H9 (cell line): ENCODE results near the gene BICDL2. TPM values are rescaled to one million over a fixed set of nuclear protein-coding genes. Genes with fewer than 3 reads are reported as not detected.

Source experiments
- DNase-seq: peaks from one replicate; pipeline ENCODE4 v3.0.0-alpha.2; 2017
- H2AFZ ChIP-seq: one replicate; pipeline ENCODE4 v1.6.1; 2013; ENCODE audit warnings: mild to moderate bottlenecking, low read length, control low read depth, moderate library complexity
- H2AK5ac ChIP-seq: 2 replicates; pipeline ENCODE4 v1.6.1; 2013; ENCODE audit warnings: low read length, control low read depth, mixed read lengths; ENCODE audit not compliant: insufficient read length
- H2BK120ac ChIP-seq: one replicate; pipeline ENCODE4 v1.6.1; 2013; ENCODE audit warnings: low read depth, mild to moderate bottlenecking, low read length, control low read depth, inconsistent platforms; ENCODE audit not compliant: poor library complexity, severe bottlenecking
- H2BK12ac ChIP-seq: 2 replicates; pipeline ENCODE4 v1.6.1; 2013; ENCODE audit warnings: low read length, control low read depth, mixed read lengths, low read depth; ENCODE audit not compliant: insufficient read length
- H2BK15ac ChIP-seq: 2 replicates; pipeline ENCODE4 v1.6.1; 2013; ENCODE audit warnings: low read depth, low read length, control low read depth
- H2BK20ac ChIP-seq: one replicate; pipeline ENCODE4 v1.6.1; 2013; ENCODE audit warnings: low read depth, mild to moderate bottlenecking, low read length, control low read depth, inconsistent platforms; ENCODE audit not compliant: poor library complexity, severe bottlenecking
- H2BK5ac ChIP-seq: 2 replicates; pipeline ENCODE4 v1.6.1; 2013; ENCODE audit warnings: low read length, control low read depth, mixed read lengths; ENCODE audit not compliant: insufficient read length
- H3K14ac ChIP-seq: 2 replicates; pipeline ENCODE4 v1.6.1; 2013; ENCODE audit warnings: low read length, control low read depth; ENCODE audit not compliant: insufficient read depth
- H3K18ac ChIP-seq: 2 replicates; pipeline ENCODE4 v1.6.1; 2013; ENCODE audit warnings: low read depth, mild to moderate bottlenecking, mixed read lengths, low read length, control low read depth; ENCODE audit not compliant: insufficient read length
- H3K23ac ChIP-seq: 2 replicates; pipeline ENCODE4 v1.6.1; 2013; ENCODE audit warnings: low read length, control low read depth, mixed read lengths, low read depth; ENCODE audit not compliant: insufficient read length
- H3K23me2 ChIP-seq: 2 replicates; pipeline ENCODE4 v1.6.1; 2013; ENCODE audit warnings: low read depth, mild to moderate bottlenecking, mixed read lengths, low read length, control low read depth; ENCODE audit not compliant: insufficient read length, poor library complexity, severe bottlenecking
- H3K27ac ChIP-seq: 2 replicates; pipeline ENCODE4 v1.5.1; 2013; ENCODE audit warnings: low read length, control low read depth, mixed read lengths, low read depth; ENCODE audit not compliant: insufficient read length
- H3K27me3 ChIP-seq: 2 replicates; pipeline ENCODE4 v1.6.1; 2013; ENCODE audit warnings: low read length, control low read depth, inconsistent platforms; ENCODE audit not compliant: insufficient read depth
- H3K4ac ChIP-seq: 2 replicates; pipeline ENCODE4 v1.6.1; 2013; ENCODE audit warnings: low read depth, mild to moderate bottlenecking, control low read depth, inconsistent platforms, low read length, moderate library complexity
- H3K4me1 ChIP-seq: 2 replicates; pipeline ENCODE4 v1.6.1; 2013; ENCODE audit warnings: low read length, control low read depth, inconsistent platforms; ENCODE audit not compliant: insufficient read depth
- H3K4me2 ChIP-seq: 2 replicates; pipeline ENCODE4 v1.6.1; 2013; ENCODE audit warnings: low read length, control low read depth, mixed read lengths; ENCODE audit not compliant: insufficient read length, insufficient read depth
- H3K56ac ChIP-seq: 2 replicates; pipeline ENCODE4 v1.6.1; 2013; ENCODE audit warnings: low read depth, mild to moderate bottlenecking, mixed read lengths, low read length, control low read depth; ENCODE audit not compliant: insufficient read length
- H3K79me1 ChIP-seq: 2 replicates; pipeline ENCODE4 v1.6.1; 2013; ENCODE audit warnings: low read depth, mild to moderate bottlenecking, moderate library complexity, low read length, control low read depth, inconsistent platforms; ENCODE audit not compliant: insufficient read depth, poor library complexity, severe bottlenecking
- H3K79me2 ChIP-seq: 2 replicates; pipeline ENCODE4 v1.6.1; 2013; ENCODE audit warnings: low read length, control low read depth, inconsistent platforms; ENCODE audit not compliant: insufficient read depth
- H3K9ac ChIP-seq: 2 replicates; pipeline ENCODE4 v1.6.1; 2013; ENCODE audit warnings: low read length, control low read depth, mixed read lengths; ENCODE audit not compliant: insufficient read length; ENCODE audit errors: extremely low read depth
- H3K9me3 ChIP-seq: one replicate; pipeline ENCODE4 v1.6.1; 2013; ENCODE audit warnings: low read depth, low read length, inconsistent platforms; ENCODE audit not compliant: control insufficient read depth
- H3T11ph ChIP-seq: one replicate; pipeline ENCODE4 v1.6.1; 2013; ENCODE audit warnings: mild to moderate bottlenecking, low read length, control low read depth, inconsistent platforms
- H4K20me1 ChIP-seq: one replicate; pipeline ENCODE4 v1.6.1; 2013; ENCODE audit not compliant: control insufficient read depth, insufficient read length, insufficient read depth
- H4K5ac ChIP-seq: 2 replicates; pipeline ENCODE4 v1.6.1; 2013; ENCODE audit warnings: low read depth, mild to moderate bottlenecking, mixed read lengths, low read length, control low read depth; ENCODE audit not compliant: insufficient read length
- H4K8ac ChIP-seq: replicated peaks from 2 replicates; pipeline ENCODE4 v1.6.1; 2013; ENCODE audit warnings: low read length, control low read depth, mixed read lengths, low read depth; ENCODE audit not compliant: insufficient read length
- H4K91ac ChIP-seq: 2 replicates; pipeline ENCODE4 v1.6.1; 2013; ENCODE audit warnings: low read depth, mild to moderate bottlenecking, moderate library complexity, mixed read lengths, low read length, control low read depth; ENCODE audit not compliant: insufficient read length
- H3K27ac Mint-ChIP-seq, 3 experiments: 2 replicates in 2 of 3; 3 replicates in 1 of 3; pipeline ENCODE4 v1.8.0; 2020 to 2021; ENCODE audit warnings: mixed read lengths in 3 of 3, mild to moderate bottlenecking in 1 of 3, moderate library complexity in 1 of 3
- H3K27me3 Mint-ChIP-seq: 2 replicates; pipeline ENCODE4 v1.8.0; 2021; ENCODE audit warnings: low read depth, mild to moderate bottlenecking, moderate library complexity, mixed read lengths
- H3K36me3 Mint-ChIP-seq, 3 experiments: 2 replicates in 2 of 3; 3 replicates in 1 of 3; pipeline ENCODE4 v1.8.0; 2020 to 2021; ENCODE audit warnings: low read depth in 3 of 3, mixed read lengths in 3 of 3; ENCODE audit not compliant: insufficient read depth in 1 of 3
- H3K4me1 Mint-ChIP-seq, 2 experiments: 2 replicates each; pipeline ENCODE4 v1.8.0; 2020; ENCODE audit warnings: mixed read lengths in 2 of 2
- H3K4me3 Mint-ChIP-seq, 2 experiments: 2 replicates in 1 of 2; 3 replicates in 1 of 2; pipeline ENCODE4 v1.8.0; 2020 to 2021; ENCODE audit warnings: mild to moderate bottlenecking in 2 of 2, mixed read lengths in 2 of 2, moderate library complexity in 1 of 2
- H3K9me3 Mint-ChIP-seq, 2 experiments: 2 replicates in 1 of 2; 3 replicates in 1 of 2; pipeline ENCODE4 v1.8.0; 2020; ENCODE audit warnings: mild to moderate bottlenecking in 2 of 2, mixed read lengths in 2 of 2, moderate library complexity in 1 of 2
- CTCF ChIP-seq: fragments of 200-600 bp; sonication (generic); conservative IDR thresholded peaks from 3 replicates; pipeline ENCODE4 v1.8.0; 2021; ENCODE audit warnings: antibody characterized with exemption, mild to moderate bottlenecking
- WGBS: extraction: QIAGEN DNeasy Blood & Tissue Kit; methylation state at CpG from one replicate; pipeline ENCODE4 v1.1.7; 2013; ENCODE audit warnings: missing lambda C conversion rate, low lambda C conversion rate, mixed read lengths; ENCODE audit not compliant: insufficient read length; ENCODE audit errors: extremely low coverage; 5-methylcytosine and 5-hydroxymethylcytosine counted together
- total RNA-seq: library from RNA; stranded (reverse); gene quantifications from 2 replicates; pipeline ENCODE4 v1.2.1, GENCODE V29; 2021

Gene BICDL2
- total RNA-seq, 1 experiment from 2014 or later, result 13.5 TPM

- Histone ChIP-seq H2BK120ac (no peak overlapping the region), H3K23me2 (no peaks in the 10 kb centered on the region), H3K23ac (no peak overlapping the region), H2AFZ (no peak overlapping the region), H3K9me3 (no peaks in the 10 kb centered on the region), H2AK5ac (no peak overlapping the region), H4K91ac (no peak overlapping the region), H2BK15ac (no peak overlapping the region), H2BK12ac (no peak overlapping the region), H3K4ac (no peak overlapping the region), H3K14ac (no peak overlapping the region), H3K4me2 (no peak overlapping the region), H3K4me1 (no peaks in the 10 kb centered on the region; the same call in 1 of the 2 replicates), H4K8ac (no peak overlapping the region), H3K79me2 (no peaks in the 10 kb centered on the region), H3K18ac (no peak overlapping the region), H3K9ac (no peak overlapping the region), H3K27me3 (no peaks in the 10 kb centered on the region), H2BK20ac (no peak overlapping the region), H4K5ac (no peak overlapping the region), H3K79me1 (no peaks in the 10 kb centered on the region), H3K56ac (no peak overlapping the region), H3T11ph (no peak overlapping the region), H3K27ac (no peak overlapping the region), H2BK5ac (no peak overlapping the region), H4K20me1 (no peaks in the 10 kb centered on the region)
- peak overlapping the region in 1 of 2 experiments; percentile 19; a peak in 1 of 5 replicates for H3K4me3 Mint-ChIP-seq
- no CpG with 5 or more reads among the region's 7 CpGs for WGBS
- H3K36me3 Mint-ChIP-seq, result no peaks in the 10 kb centered on the region; a peak in 1 of 7 replicates
- H3K27ac Mint-ChIP-seq, result peak overlapping the region in 1 of 3 experiments; percentile 17; a peak in 4 of 7 replicates
- no peaks in the 10 kb centered on the region for H3K9me3 Mint-ChIP-seq
- no peak for TF ChIP-seq CTCF
- H3K27me3 Mint-ChIP-seq, result peaks cover 17% of the 10 kb centered on the region
- no peak for DNase-seq
- H3K4me1 Mint-ChIP-seq, result peaks cover 22 to 29% of the 10 kb centered on the region in 2 experiments
These were observed 34.9 kb upstream of the BICDL2 start for GRCh38 chr16:3071655-3072054.
